NK-92 (cell line): Measurements from ENCODE around the gene CYP27A1.
"Not testable (repeated sequence)": the region's sequence is repeated elsewhere in the genome, so short reads cannot be mapped to it uniquely, and the experiment has no call there.

Experiments used
- DNase-seq: peaks from one replicate; lab custom pipeline; 2025; ENCODE audit not compliant: unreplicated experiment; lab: John Stamatoyannopoulos, UW

CYP27A1 gene

GRCh38 chr2:218830526-218831306, 48.8 kb downstream of the CYP27A1 start:
- no peak for DNase-seq

DNA sequence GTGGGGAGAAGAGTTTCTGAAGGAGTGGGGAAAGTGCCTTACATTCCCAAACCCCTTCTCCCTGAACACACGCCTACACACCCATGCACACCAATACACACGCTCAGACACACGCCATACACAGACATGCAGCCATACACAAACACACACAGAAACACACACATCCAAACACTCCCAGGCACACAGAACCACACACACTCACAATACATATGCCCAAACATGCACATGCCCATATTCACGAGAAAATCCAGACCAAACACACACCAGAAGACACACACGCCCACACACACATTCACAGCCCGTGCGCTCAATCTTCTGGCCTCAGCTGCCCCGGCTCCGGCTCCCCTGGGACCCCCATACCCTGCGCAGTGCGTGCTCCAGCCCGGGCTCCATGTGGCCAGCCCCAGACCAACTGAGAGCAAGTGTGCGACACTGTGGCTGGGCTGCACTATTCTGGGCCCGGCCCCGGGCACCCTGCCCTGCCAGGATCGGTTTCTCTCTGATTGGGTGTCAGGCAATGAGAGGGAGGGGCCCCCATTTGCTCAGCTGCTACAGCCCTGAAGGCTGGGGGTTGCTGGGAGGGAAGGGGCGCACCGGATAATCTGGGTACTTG, 49.5 kb downstream of the CYP27A1 start, which contains the start of gene PRKAG3:
PRKAG3 (minus strand) TSS at position 426 of the 613 bp plus-strand sequence.
- DNase-seq = no peak

- no peak for DNase-seq
Observed at GRCh38 chr2:218832081-218832480, 50.1 kb downstream of the CYP27A1 start.

DNA sequence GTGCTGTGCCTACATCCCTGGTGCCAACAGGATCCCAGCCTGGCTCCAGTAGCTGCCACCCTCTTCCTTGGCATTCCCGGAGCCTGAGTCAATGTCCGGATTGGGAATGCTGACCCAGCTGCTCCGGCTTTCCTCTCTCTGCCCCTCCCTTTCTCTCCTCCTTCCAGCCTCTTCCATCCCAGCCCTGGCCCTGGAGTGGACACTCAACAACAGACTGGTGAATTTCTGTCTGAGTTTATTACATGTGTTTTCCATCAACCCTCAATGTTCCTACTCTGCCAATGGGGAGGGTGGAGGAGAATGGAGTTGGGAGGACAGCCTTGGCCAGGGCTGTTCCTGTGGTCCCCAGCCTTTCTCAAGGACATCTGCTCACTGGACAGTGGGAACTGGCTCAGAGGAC, 50.6 kb downstream of the CYP27A1 start:
- no peak for DNase-seq

DNA sequence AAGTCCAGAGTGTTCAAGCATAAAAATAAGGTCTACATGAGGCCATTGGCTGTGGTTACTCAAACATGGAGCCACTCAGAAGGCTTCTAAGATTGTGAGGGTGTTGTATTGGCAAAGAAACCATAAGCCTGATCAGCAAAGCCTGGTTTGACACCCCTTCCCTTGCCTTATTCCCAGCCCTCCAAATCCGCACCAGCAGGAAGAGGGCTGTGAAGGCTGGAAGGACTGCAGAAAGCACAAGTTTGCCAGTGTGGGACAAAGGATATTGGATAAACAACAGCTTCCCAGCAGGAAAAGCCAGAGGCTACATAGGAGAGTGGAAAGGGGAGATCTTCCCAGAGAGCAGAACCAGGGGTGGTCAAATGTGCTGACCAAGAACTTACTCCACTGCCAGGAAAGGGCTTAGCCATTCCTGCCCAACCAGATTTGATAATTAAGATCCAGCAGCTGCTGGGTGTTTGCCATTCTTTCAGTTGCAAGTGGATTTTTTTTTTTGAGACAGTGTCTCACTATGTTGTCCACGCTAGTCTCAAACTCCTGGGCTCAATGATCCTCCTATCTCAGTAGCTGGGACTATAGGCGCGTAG, 51.2 kb downstream of the CYP27A1 start:
- DNase-seq = no peak

GRCh38 chr2:218834685-218835084, 52.7 kb downstream of the CYP27A1 start:
- DNase-seq = no peak

- DNase-seq = no peak
Observed at GRCh38 chr2:218837495-218837894, 55.5 kb downstream of the CYP27A1 start.

DNA sequence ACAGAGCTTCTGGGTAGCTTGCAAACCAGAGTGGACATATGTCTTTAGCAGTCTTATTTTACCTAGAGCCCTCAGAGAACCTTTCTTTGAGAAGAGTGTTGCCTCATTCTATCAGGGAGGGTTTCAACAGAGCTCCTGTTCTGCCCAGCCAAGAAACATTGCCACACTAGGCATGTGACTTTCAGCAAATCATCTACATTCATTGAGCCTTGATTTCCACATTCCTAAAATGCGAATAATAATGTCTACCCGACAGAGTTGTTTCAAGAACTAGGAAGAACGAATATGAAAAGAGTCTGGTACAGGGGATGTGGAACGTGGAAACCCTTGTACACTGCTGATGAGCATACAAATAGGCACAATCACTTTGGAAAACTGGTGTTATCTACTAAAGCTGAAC, 57.5 kb downstream of the CYP27A1 start:
- DNase-seq = no peak

DNA sequence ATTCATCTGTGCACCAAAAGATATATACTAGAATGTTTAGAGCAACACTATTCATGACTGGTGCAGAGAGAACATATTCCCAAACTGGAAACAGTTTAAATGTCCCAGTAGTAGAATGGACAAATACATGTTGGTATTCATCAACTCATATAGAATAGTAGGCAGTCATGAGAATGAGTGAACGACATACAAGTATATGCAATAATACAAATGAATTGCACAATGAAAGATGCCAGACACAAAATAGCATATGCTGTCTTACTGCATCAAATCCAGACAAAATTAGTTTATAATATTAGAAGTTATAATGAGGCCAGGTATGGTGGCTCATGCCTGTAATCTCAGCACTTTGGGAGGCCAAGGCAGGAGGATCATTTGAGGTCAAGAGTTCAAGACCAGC, 57.9 kb downstream of the CYP27A1 start:
- DNase-seq = no peak

GRCh38 chr2:218844334-218844733, 62.4 kb downstream of the CYP27A1 start:
- DNase-seq = not testable (repeated sequence)

DNA sequence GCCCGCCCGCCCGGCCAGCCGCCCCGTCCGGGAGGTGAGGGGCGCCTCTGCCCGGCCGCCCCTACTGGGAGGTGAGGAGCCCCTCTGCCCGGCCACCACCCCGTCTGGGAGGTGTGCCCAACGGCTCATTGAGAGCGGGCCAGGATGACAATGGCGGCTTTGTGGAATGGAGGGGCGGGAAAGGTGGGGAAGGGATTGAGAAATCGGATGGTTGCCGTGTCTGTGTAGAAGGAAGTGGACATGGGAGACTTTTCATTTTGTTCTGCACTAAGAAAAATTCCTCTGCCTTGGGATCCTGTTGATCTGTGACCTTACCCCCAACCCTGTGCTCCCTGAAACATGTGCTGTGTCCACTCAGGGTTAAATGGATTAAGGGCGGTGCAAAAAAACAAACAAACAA, 65.0 kb downstream of the CYP27A1 start:
- not testable (repeated sequence) for DNase-seq

- DNase-seq = no peak
Observed at GRCh38 chr2:218849721-218850120, 67.8 kb downstream of the CYP27A1 start.

GRCh38 chr2:218850796-218851195, 68.8 kb downstream of the CYP27A1 start:
- DNase-seq = no peak

- no peak for DNase-seq
Observed at GRCh38 chr2:218851286-218851685, 69.3 kb downstream of the CYP27A1 start.

- DNase-seq = no peak
Observed at GRCh38 chr2:218852911-218853667, 71.1 kb downstream of the CYP27A1 start.

DNA sequence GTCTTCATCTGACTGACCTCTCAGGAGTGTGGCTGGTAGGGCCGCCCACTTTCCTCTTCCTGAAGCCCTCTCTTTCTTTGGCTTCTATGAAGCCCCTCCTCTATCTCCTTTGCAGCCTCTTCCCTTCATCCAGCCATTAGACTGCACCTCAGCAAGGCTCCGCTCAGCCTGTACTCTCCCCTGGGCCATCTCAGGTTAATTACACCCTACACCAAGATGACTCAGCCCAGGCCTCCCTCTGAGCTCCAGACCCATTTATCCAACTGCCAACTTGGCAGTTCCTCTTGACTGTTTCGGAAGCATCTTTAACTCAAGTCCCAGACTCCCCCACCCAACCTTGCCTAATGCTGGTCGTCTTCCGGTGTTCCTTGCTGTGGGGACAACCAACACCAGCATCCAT, 71.8 kb downstream of the CYP27A1 start:
- DNase-seq = no peak

GRCh38 chr2:218854860-218855259, 72.9 kb downstream of the CYP27A1 start:
- no peak for DNase-seq

DNA sequence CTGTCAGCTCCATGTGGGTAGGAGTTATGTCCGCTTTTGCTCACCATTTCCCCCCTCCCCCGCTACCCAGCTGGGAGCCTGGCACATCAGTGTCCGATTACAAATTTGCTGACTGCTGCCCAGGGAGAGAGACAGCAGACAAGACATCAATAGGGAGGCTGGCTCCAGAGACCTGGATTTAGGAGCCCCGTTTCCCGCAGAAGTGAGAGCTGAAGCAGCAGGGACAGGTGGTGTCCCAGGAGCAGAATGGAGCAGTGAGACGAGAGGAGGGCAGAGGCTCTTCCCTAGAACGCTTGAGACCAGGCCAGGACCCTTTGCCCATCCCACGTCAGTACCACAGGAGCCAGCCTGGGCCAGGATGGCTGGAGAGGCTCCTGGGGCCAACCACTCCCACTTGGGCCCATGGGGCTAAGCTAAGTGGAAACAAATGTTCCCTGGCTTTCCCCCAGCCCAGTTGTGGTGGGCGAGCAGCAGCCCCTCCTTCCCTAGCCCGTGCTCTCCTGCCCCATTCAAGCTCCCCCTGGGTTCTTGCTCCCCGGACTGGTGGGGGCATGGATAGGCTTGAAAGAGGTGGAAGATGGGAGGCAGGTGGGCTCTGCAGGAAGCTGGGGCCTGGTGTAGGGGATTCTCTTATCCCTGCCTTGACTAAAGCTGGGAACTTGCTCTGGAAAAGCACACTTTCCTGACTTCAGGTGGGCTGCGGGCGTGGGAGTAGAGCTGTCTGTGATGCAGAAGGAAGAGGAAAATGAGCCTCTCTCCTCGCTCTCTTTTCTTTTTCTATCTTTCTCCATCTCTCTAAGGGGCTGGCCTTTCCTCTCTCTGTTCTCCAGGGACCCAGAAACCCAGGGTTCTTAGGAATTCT, 73.6 kb downstream of the CYP27A1 start:
- DNase-seq = no peak

DNA sequence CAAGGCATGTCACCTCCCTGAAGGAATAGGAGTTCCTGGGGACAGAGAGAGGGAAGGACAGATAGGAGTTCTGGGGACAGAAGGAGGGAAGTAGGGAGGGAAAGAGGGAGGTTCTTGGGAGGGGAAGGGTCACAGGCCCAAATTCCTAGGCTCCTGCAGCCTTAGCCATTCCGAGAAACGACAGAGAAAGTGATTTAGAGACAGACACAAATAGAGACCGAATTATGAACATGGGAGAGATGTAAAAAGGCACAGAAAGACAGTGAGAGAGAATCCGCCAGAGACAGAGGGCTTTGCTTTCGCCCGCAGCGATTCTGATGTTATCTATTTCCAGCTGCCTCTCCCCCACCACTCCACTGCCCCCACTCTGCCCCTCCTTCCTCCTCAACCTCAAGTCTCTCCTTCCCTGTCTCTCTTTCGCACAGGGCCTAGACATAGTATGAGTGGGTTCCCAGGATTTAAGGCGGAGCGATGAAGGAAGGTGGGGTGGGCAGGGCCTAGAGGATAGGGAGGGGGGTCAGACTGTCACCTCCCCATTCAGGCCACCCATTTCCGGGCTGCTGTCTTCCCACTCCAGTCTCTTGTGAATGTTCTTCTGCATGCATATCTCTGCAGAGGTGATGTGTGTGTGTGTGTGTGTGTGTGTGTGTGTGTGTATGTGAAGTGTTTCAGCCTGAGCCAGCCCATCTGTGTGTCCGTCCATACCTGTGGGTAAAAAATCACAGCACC, 74.4 kb downstream of the CYP27A1 start:
- no peak for DNase-seq

DNA sequence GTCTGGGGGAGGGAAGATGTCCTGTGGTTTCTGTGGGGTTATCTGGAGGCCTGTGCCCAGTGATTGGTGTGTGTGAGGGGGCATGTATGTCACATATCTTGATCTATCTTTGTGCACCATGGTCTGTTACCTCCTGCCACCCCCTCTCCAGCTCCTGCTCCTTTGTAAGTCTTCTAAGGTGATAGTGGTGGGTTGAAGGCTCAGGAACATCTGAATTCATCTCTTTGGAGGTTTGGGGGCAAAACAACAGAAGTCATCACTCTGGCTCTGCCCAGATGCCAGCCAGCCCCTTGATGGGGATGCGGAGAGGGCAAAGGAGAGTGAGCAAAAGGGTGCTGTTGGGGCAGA, 74.9 kb downstream of the CYP27A1 start:
- DNase-seq = no peak
